ENCODE results near the gene RGS12. TPM values are rescaled to one million over a fixed set of nuclear protein-coding genes. Genes with fewer than 3 reads are reported as not detected.
A peak's percentile ranks its signal among the peaks of the same experiment; 100 is the strongest.

The RGS12 gene
- total RNA-seq, 1 donor from 2014 or later = 107 TPM

DNA sequence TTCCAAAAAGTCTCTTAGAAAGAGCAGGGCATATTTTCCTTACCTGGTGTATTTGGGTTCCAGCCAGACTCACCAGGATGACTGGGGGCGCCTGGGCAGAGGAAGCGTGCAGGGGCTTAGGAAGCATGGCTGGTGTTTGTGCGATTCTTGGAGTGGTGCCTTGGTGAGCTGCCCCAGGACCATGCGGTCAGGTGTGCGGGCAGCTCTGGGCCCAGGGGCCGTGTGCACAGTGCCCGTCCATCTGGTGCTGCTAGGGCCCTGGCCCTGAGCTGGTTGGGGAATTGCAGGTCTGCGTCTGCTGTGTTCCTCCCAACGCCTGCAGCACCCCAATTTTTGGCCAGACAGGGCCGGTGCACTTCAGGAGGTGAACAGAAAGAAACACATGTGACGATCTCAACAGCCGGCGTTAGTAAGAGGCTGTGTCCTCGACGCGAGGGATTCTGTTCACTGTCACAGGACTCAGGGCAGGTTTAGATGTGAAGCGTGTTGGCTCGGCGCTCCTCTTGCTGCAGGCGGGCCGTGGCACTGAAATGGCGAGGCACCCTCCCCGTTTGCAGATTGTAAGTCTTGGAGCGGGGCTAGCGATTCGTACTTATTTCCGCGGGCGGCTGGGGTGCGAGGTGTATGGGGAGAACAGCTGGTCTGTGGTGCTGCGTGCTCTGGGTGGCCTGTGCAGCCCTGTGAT lies 15.2 kb downstream of the RGS12 start:
- H3K9me3 Mint-ChIP-seq (ENCODE audit: unreplicated experiment) = peaks cover 9% of the 10 kb centered on the region
- H3K36me3 Mint-ChIP-seq (ENCODE audit: unreplicated experiment) = no peaks in the 10 kb centered on the region
- peaks cover 57% of the 10 kb centered on the region for H3K4me1 Mint-ChIP-seq (ENCODE audit: low read depth, unreplicated experiment)
- DNase-seq = no peak
- peak overlapping the region; percentile 46 for H3K4me3 Mint-ChIP-seq (ENCODE audit: unreplicated experiment)
- H3K27ac Mint-ChIP-seq (ENCODE audit: unreplicated experiment) = no peak overlapping the region
- no peak for TF ChIP-seq CTCF (IDR thresholded peaks at IDR 0.05; ENCODE audit: partially characterized antibody, unreplicated experiment)
- H3K27me3 Mint-ChIP-seq (ENCODE audit: unreplicated experiment) = peaks cover 6% of the 10 kb centered on the region

DNA sequence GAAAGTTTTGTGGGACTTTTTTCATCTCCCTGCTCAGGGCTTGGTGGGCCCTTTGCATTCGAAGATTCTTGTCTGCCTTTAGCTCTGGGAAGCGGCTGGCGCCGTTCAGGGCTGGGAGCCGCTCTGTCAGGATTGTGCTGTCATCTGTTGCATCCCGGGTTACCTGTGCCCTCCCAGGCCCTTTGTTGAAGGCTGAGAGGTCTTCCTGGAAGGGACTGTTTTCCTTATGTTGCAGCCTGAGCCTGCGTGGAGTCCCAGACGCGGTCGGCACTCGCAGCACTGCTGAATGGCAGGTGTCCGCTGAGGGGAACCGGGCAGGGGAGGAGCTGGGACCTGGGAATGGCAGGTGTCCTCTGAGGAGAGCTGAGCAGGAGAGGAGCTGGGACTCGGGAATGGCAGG lies 15.9 kb downstream of the RGS12 start:
- H3K4me1 Mint-ChIP-seq (ENCODE audit: low read depth, unreplicated experiment) = peaks cover 59% of the 10 kb centered on the region

GRCh38 chr4:3310301-3311094 lies 17.7 kb downstream of the RGS12 start:
- no peaks in the 10 kb centered on the region for H3K36me3 Mint-ChIP-seq (ENCODE audit: unreplicated experiment)
- DNase-seq = no peak
- H3K27me3 Mint-ChIP-seq (ENCODE audit: unreplicated experiment) = peaks cover 8% of the 10 kb centered on the region
- peak overlapping the region; percentile 38 for H3K27ac Mint-ChIP-seq (ENCODE audit: unreplicated experiment)
- peaks cover 43% of the 10 kb centered on the region for H3K4me1 Mint-ChIP-seq (ENCODE audit: low read depth, unreplicated experiment)
- peak overlapping the region; percentile 23 for H3K4me3 Mint-ChIP-seq (ENCODE audit: unreplicated experiment)
- no peak for TF ChIP-seq CTCF (IDR thresholded peaks at IDR 0.05; ENCODE audit: partially characterized antibody, unreplicated experiment)
- H3K9me3 Mint-ChIP-seq (ENCODE audit: unreplicated experiment) = peaks cover 9% of the 10 kb centered on the region

More for the DNA sequence above, 15.9 kb downstream of the RGS12 start:
- no peak overlapping the region for H3K27ac Mint-ChIP-seq (ENCODE audit: unreplicated experiment)
- H3K4me3 Mint-ChIP-seq (ENCODE audit: unreplicated experiment) = peak overlapping the region; percentile 46
- peaks cover 9% of the 10 kb centered on the region for H3K9me3 Mint-ChIP-seq (ENCODE audit: unreplicated experiment)
- no peak for TF ChIP-seq CTCF (IDR thresholded peaks at IDR 0.05; ENCODE audit: partially characterized antibody, unreplicated experiment)
- H3K27me3 Mint-ChIP-seq (ENCODE audit: unreplicated experiment) = peaks cover 7% of the 10 kb centered on the region
- DNase-seq = no peak
- H3K36me3 Mint-ChIP-seq (ENCODE audit: unreplicated experiment) = no peaks in the 10 kb centered on the region

DNA sequence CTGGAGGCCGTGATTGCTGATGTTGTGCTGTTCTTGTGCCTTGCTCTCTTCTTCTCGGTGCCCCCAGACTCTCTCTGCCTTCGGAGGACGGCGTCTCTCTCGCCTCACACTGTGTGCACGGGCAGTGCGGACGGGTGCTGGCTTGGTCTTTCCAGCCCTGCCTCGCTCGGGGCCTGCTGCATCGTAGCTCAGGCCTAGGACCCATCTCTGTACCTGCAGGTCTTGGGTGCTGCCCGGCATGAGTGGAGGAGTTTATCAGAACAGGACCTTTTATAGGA lies 18.2 kb downstream of the RGS12 start:
- Mint-ChIP-seq H3K9me3 (ENCODE audit: unreplicated experiment) (peaks cover 9% of the 10 kb centered on the region), H3K36me3 (ENCODE audit: unreplicated experiment) (peaks cover under 1% of the 10 kb centered on the region), H3K27ac (ENCODE audit: unreplicated experiment) (peak overlapping the region; percentile 38), H3K4me3 (ENCODE audit: unreplicated experiment) (peak overlapping the region; percentile 23), H3K27me3 (ENCODE audit: unreplicated experiment) (peaks cover 8% of the 10 kb centered on the region), H3K4me1 (ENCODE audit: low read depth, unreplicated experiment) (peaks cover 38% of the 10 kb centered on the region)
- TF ChIP-seq CTCF (IDR thresholded peaks at IDR 0.05; ENCODE audit: partially characterized antibody, unreplicated experiment) = no peak
- no peak for DNase-seq
